CD4-positive, alpha-beta T cell treated with Interleukin-2 at 100 ng/mL for 4 hours (primary cell): Measurements from ENCODE around the gene GHRL.
A peak's percentile ranks its signal among the peaks of the same experiment; 100 is the strongest.
"Not testable (repeated sequence)": the region's sequence is repeated elsewhere in the genome, so short reads cannot be mapped to it uniquely, and the experiment has no call there.

ENCODE experiments used
- DNase-seq: peaks from one replicate; pipeline ENCODE4 v3.0.0-alpha.2; 2020; ENCODE audit warnings: low spot score

GHRL gene

GRCh38 chr3:10299175-10299574 lies 6.4 kb upstream of the GHRL start:
- no peak for DNase-seq

DNA sequence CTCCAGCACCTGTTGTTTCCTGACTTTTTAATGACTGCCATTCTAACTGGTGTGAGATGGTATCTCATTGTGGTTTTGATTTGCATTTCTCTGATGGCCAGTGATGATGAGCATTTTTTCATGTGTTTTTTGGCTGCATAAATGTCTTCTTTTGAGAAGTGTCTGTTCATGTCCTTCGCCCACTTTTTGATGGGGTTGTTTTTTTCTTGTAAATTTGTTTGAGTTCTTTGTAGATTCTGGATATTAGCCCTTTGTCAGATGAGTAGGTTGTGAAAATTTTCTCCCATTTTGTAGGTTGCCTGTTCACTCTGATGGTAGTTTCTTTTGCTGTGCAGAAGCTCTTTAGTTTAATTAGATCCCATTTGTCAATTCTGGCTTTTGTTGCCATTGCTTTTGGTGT lies 5.3 kb upstream of the GHRL start:
- not testable (repeated sequence) for DNase-seq

DNA sequence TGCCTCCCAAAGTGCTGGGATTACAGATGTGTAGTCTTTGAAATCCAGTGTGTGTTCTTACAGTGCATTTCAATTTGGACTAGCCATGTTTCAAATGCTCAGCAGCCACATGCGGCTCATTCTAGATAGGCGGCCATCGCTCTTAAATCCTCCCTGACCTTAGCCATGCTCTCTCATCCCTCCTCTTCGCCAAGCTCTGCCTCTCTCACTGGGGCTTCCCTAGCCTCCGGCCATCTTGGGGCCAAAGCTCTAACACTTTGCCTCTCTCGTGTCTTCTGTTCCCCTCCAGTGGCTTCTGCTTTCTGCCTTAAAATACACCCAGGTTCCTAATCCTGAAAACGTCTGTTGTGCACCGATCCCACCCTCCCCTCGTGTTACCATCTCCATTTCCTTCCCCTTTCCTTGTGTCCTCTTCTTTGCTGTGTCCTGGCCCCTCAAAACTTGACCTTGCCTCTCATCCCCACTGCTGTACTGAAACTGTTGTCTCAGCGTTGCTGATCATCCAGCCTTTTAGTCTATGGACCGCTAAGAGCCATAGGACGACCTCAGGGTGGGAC lies 1.4 kb upstream of the GHRL start:
- no peak for DNase-seq

DNA sequence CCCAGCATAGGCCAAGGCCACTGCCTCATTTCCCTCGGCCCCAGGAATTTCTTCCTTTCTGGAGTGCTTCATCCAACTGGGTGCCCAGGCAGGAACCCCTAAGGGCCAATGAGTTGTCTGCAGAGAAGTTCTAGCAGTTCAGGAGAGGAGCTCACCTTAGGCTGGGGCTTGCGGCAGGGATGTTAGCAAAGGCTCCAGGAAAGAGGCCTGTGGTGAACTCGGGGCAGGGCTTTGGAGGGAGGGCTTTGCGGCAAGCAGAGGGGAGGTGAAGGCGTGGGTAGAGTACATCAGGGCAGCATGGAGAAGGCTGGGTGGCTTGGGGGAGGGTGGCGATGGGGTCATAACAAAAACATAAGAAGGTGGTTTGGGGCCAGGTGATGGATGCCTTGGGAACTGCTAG lies 1.1 kb downstream of the GHRL start:
- no peak for DNase-seq

- no peak for DNase-seq
These were observed 2.1 kb downstream of the GHRL start for GRCh38 chr3:10290481-10291176.

DNA sequence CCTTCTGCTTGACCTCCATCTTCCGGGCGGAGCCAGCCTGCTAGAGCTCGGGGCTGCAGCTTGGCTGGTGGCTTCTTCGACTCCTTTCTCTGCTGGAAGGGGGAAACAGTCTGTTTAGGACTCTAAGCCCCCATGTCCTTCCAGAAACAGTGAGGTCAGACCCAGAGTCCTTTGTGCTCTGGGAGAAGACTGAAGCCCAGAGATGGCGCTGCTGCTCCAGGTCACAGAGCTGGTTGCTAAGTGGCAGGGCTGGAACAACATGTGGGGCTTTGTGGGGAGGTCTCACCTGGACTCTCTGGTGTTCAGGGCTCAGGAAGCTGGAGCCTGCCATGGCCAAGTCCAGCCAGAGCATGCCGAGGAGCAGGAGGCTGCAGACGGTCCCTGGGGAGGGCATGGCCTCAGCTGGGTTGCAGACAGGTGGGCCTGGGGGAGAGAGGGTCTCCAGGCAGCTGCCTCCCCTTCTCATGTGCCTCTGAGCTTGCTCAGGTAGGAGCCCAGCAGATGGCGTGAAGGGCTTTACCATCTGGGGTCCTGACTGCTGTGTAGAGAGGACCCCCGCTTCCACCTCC lies 2.9 kb downstream of the GHRL start:
- no peak for DNase-seq

DNA sequence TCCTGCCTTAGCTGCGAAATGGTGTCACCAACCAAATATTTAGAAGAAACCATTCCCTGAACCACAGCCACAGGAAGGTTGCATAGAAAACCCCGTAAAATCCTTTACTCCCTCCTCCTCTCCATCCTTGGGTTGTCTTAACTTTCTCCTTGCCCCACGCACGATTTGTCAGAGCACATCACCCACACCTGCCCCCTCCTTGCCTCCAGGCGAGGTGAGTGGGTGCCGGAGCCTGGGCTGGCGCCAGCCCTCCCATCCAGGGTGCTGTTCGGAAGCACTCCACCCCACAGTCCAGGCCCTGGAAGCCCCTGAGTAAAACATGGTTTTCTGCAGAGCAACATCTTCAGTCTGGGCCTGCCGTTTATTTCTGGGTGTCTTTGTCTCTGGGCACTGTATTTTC lies 3.7 kb downstream of the GHRL start:
- no peak for DNase-seq

- no peak for DNase-seq
These were observed 4.2 kb downstream of the GHRL start for GRCh38 chr3:10288575-10288960.

- no peak for DNase-seq
These were observed 4.7 kb downstream of the GHRL start for GRCh38 chr3:10287936-10288574.

GRCh38 chr3:10286596-10287295 lies 6.0 kb downstream of the GHRL start:
- DNase-seq: peak; percentile 72

GRCh38 chr3:10286133-10286524 lies 6.6 kb downstream of the GHRL start:
- DNase-seq: no peak

- no peak for DNase-seq
These were observed 7.2 kb downstream of the GHRL start for GRCh38 chr3:10285272-10286132.

GRCh38 chr3:10284496-10284895 lies 8.3 kb downstream of the GHRL start:
- DNase-seq: peak; percentile 68

- DNase-seq: no peak
These were observed 9.1 kb downstream of the GHRL start for GRCh38 chr3:10283638-10284037.

DNA sequence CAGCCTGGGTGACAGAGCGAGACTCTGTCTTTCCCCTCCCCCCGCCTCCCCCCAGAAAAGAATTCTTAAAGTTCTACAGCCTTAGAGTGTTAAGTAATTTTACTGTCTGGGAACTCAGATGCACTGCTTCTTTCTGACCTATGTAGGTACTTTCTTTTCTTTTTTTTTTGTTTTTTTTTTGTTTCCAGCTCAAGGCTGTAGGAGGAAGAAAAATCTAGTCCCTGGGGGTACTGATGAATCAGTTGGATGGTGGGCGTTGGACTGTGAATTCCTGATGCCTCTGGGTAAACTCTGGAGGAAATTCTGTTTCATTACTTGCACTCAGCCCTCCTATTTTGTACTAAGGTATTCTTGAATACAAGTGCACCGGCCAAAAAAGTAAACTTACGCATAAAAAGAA lies 10.8 kb downstream of the GHRL start:
- DNase-seq: no peak

DNA sequence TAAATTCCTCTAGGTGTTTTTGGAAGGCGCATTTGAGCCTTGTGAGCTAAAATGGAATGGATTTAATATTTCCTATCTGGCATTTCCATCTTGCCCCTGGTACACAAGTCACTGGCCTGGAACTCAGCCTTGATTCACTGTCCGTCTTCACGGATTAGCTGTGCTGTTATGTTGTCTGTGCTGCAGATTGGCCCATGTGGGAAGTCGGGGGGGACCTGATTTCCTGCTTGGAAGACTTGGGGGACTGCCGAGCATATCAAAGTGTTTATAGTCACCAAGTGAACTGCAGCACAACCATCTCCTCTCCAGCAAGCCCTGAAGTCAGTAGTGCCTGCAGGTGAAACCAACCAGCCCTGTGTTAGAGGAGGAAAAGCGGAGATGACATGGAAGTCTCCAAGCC lies 12.2 kb downstream of the GHRL start:
- no peak for DNase-seq

- no peak for DNase-seq
These were observed 12.6 kb downstream of the GHRL start for GRCh38 chr3:10280177-10280529.

- no peak for DNase-seq
These were observed 13.2 kb downstream of the GHRL start for GRCh38 chr3:10279384-10280176.

DNA sequence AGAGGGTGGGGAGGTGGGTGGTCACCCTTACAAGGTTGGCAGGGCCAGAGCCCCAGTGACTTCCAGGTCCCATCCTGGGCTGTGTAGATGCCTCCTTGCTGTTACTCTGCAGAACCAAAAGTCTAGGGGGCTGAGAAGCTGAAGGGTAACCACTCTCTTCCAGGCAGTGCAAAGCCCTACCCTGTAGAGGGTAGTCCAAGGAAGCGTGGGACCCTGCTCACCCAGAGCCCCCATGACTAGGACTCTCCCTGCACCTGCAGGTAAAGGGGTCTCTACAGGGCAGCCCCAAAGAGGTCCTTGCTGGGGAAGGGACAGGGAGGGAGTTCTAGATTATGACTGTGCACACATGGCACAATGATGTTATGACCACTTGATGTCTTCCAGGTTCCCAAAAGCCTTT lies 14.2 kb downstream of the GHRL start:
- DNase-seq: no peak

DNA sequence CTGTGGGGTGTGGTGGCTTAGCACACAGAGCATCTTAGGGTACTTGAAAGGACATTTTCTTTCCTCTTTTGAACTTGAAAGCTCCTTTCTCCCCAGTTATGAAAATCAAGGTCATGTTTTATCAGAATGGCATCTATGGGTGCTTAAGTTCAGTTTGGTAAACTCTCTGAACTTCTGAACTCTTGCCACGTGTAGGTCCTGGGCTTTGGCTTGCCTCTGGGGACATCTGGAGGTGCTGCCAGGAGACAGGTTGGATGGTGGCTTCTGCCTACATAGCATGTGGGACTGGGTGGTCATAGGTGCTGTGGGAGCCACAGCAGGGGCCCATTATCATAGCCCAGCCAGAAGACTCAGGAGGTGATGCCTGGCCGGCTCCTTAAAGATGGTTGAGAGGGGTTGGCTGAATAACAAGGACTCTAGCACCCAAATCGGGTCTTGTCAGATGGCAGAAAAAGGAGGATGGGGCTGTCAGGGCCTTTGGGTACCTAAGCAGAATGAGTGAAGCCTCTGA lies 15.6 kb downstream of the GHRL start:
- no peak for DNase-seq

GRCh38 chr3:10274601-10275000 lies 18.1 kb downstream of the GHRL start:
- no peak for DNase-seq
